Measurements from ENCODE around the gene RAB27B.

GRCh38 chr18:54882318-54882717 lies 54.0 kb downstream of the RAB27B start:
- TF ChIP-seq CTCF (IDR thresholded peaks at IDR 0.05 in 8 of 11, conservative IDR thresholded peaks at IDR 0.05 in 3 of 11): no peak
- no peak for TF ChIP-seq POLR2A (IDR thresholded peaks at IDR 0.05)
